ENCODE data around the gene ATP1B4. TPM values are rescaled to one million over a fixed set of nuclear protein-coding genes. Genes with fewer than 3 reads are reported as not detected.

ATP1B4 gene
- total and polyA plus RNA-seq, 9 of the 15 experiments (the other 6 are each of a cell fraction or from before 2014, with no cell fraction given), result 0.04 to 0.18 TPM; not detected in 7

- no TSS peak for BruUV-seq (replicated peaks)
- Histone ChIP-seq H3K36me3 (ENCODE audit: control insufficient read depth, insufficient read depth, low read length) (no peaks in the 10 kb centered on the region), H3K9ac (ENCODE audit: insufficient read depth in 1 of 2, low read depth in 2 of 2, low read length in 2 of 2) (no peak overlapping the region), H4K20me1 (replicated peaks; ENCODE audit: control insufficient read depth, insufficient read depth, low read length) (no peaks in the 10 kb centered on the region), H3K9me3 (replicated peaks; ENCODE audit: control insufficient read depth, insufficient read depth, low read depth, low read length) (no peaks in the 10 kb centered on the region), H3K27me3 (ENCODE audit: control insufficient read depth in 2 of 2, insufficient read depth in 2 of 2, low read length in 2 of 2) (peaks cover 0 to 13% of the 10 kb centered on the region in 2 experiments; a peak in 3 of 5 replicates), H3K4me2 (ENCODE audit: insufficient read depth, low read length) (no peak overlapping the region), H3K4me1 (replicated peaks in 1 of 2; ENCODE audit: control insufficient read depth in 2 of 2, insufficient read depth in 2 of 2, low read length in 2 of 2) (no peaks in the 10 kb centered on the region; a peak in 1 of 5 replicates), H3K4me3 (no peak overlapping the region), H3K9me1 (ENCODE audit: control insufficient read depth, insufficient read depth, low read length) (no peaks in the 10 kb centered on the region), H2AFZ (ENCODE audit: low read depth, low read length) (no peak overlapping the region), H3K79me2 (ENCODE audit: control insufficient read depth, insufficient read depth, low read length) (no peaks in the 10 kb centered on the region), H3K27ac (ENCODE audit: extremely low read depth, low read depth, low read length) (no peak overlapping the region)
- ChIA-PET CTCF (ENCODE audit: low intra/inter-chr PET ratio) (no interaction called here), POLR2A (interaction anchor here (0.6 kb wide), 1 partner anchor 401 kb away, joined by 3 read pairs; no protein-coding TSS in a partner anchor)
- intact Hi-C loops (cut with micrococcal nuclease), result no loop called here
- no peak for FAIRE-seq
- DNase-seq (ENCODE audit: extremely low read depth in 1 of 4, low spot score in 3 of 4), result no peak
- in situ Hi-C loops (cut with MboI), result no loop called here
- TF ChIP-seq, protein P1, sequence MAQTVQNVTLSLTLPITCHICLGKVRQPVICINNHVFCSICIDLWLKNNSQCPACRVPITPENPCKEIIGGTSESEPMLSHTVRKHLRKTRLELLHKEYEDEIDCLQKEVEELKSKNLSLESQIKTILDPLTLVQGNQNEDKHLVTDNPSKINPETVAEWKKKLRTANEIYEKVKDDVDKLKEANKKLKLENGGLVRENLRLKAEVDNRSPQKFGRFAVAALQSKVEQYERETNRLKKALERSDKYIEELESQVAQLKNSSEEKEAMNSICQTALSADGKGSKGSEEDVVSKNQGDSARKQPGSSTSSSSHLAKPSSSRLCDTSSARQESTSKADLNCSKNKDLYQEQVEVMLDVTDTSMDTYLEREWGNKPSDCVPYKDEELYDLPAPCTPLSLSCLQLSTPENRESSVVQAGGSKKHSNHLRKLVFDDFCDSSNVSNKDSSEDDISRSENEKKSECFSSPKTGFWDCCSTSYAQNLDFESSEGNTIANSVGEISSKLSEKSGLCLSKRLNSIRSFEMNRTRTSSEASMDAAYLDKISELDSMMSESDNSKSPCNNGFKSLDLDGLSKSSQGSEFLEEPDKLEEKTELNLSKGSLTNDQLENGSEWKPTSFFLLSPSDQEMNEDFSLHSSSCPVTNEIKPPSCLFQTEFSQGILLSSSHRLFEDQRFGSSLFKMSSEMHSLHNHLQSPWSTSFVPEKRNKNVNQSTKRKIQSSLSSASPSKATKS (CRISPR knock-in tag; IDR thresholded peaks at IDR 0.05), result no peak
- TF ChIP-seq, protein P2, sequence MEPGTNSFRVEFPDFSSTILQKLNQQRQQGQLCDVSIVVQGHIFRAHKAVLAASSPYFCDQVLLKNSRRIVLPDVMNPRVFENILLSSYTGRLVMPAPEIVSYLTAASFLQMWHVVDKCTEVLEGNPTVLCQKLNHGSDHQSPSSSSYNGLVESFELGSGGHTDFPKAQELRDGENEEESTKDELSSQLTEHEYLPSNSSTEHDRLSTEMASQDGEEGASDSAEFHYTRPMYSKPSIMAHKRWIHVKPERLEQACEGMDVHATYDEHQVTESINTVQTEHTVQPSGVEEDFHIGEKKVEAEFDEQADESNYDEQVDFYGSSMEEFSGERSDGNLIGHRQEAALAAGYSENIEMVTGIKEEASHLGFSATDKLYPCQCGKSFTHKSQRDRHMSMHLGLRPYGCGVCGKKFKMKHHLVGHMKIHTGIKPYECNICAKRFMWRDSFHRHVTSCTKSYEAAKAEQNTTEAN (CRISPR knock-in tag; IDR thresholded peaks at IDR 0.05), result no peak
- TF ChIP-seq ILK (tag; IDR thresholded peaks at IDR 0.05; ENCODE audit: borderline replicate concordance, low read depth) (no peak), NCOA1 (IDR thresholded peaks at IDR 0.05; ENCODE audit: low read depth) (no peak), TGIF2 (CRISPR knock-in tag; IDR thresholded peaks at IDR 0.05) (no peak), PHF20 (IDR thresholded peaks at IDR 0.05; ENCODE audit: partially characterized antibody) (no peak), MTA3 (IDR thresholded peaks at IDR 0.05; ENCODE audit: borderline replicate concordance) (no peak), SRSF7 (optimal IDR thresholded peaks at IDR 0.05; ENCODE audit: low read depth, low read length) (no peak), ETV5 (CRISPR knock-in tag; IDR thresholded peaks at IDR 0.05; ENCODE audit: low read depth) (no peak), SIRT6 (IDR thresholded peaks at IDR 0.05; ENCODE audit: low read depth, low read length) (no peak)
- TF ChIP-seq, protein P3, sequence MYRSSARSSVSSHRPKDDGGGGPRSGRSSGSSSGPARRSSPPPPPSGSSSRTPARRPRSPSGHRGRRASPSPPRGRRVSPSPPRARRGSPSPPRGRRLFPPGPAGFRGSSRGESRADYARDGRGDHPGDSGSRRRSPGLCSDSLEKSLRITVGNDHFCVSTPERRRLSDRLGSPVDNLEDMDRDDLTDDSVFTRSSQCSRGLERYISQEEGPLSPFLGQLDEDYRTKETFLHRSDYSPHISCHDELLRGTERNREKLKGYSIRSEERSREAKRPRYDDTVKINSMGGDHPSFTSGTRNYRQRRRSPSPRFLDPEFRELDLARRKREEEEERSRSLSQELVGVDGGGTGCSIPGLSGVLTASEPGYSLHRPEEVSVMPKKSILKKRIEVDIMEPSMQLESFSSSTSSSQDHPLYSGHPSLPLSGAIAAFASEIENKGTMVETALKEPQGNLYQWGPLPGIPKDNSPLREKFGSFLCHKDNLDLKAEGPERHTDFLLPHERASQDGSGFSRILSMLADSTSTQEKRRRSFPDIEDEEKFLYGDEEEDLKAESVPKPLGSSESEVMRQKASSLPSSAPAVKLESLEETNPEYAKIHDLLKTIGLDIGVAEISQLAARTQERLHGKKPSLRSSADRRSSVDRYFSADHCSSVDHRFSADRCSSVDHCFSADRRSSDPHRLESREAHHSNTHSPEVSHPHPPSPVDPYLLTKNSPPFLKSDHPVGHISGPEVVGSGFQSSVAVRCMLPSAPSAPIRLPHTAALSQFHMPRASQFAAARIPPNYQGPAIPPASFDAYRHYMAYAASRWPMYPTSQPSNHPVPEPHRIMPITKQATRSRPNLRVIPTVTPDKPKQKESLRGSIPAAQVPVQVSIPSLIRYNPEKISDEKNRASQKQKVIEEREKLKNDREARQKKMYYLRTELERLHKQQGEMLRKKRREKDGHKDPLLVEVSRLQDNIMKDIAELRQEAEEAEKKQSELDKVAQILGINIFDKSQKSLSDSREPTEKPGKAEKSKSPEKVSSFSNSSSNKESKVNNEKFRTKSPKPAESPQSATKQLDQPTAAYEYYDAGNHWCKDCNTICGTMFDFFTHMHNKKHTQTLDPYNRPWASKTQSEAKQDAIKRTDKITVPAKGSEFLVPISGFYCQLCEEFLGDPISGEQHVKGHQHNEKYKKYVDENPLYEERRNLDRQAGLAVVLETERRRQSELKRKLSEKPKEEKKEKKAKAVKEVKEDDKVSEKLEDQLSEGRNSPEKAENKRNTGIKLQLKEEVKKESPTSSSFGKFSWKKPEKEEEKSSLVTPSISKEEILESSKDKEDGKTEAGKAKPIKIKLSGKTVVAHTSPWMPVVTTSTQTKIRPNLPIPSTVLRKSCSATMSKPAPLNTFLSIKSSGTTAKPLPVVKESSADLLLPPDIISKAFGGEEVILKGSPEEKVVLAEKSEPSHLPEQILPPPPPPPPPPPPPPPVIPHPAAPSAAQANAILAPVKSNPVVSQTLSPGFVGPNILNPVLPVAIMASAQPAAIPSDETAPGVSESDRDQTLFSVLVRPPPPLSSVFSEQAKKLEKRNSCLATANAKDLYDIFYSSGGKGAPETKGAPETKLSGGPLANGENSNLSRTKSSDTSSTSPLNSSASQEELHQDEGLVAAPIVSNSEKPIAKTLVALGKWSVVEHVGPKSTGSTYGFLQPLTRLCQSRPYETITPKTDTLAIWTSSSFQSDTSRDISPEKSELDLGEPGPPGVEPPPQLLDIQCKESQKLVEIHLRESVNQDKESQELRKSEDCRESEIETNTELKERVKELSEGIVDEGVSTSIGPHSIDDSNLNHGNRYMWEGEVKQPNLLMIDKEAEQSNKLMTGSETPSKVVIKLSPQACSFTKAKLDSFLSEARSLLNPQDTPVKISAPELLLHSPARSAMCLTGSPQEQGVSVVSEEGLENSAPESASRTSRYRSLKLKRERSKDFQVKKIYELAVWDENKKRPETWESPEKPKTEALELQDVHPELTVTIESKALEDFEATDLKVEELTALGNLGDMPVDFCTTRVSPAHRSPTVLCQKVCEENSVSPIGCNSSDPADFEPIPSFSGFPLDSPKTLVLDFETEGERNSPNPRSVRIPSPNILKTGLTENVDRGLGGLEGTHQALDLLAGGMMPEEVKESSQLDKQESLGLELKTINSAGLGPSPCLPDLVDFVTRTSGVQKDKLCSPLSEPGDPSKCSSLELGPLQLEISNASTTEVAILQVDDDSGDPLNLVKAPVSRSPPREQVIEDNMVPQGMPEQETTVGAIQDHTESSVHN (IDR thresholded peaks at IDR 0.05; ENCODE audit: borderline replicate concordance in 1 of 2, low read depth in 1 of 2), result no peak
- 0% methylated on average over 2 of the region's 2 CpGs for WGBS (ENCODE audit: insufficient coverage, low coverage, missing lambda C conversion rate)
- no peak for ATAC-seq
Observed at GRCh38 chrX:120419463-120419862, 57.6 kb downstream of the ATP1B4 start.
